Measurements from ENCODE around the gene HNRNPU.

DNA sequence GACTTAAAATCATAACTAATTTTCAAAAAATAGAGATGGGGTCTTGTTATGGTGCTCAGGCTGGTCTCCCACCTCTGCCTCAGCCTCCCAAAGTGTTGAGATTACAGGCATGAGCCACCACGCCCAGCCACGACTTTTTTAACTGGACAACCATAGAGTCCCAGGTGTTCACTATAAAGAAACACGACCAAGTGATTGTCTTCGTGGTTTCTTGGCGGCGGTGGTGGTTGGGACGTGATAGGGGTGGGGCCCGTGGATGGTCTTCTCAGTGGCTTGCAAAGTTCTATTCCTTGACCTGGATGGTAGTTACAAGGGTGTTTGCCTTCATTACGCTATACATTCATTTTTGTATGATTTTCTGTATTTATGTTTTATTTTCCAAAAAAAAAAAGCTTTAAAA lies 63.5 kb downstream of the HNRNPU start:
- no peak for TF ChIP-seq KDM1A (IDR thresholded peaks at IDR 0.05; ENCODE audit: low read depth)
- TF ChIP-seq CTCF (IDR thresholded peaks at IDR 0.05): no peak
- TF ChIP-seq, protein P1, sequence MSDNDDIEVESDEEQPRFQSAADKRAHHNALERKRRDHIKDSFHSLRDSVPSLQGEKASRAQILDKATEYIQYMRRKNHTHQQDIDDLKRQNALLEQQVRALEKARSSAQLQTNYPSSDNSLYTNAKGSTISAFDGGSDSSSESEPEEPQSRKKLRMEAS (IDR thresholded peaks at IDR 0.05): no peak
- no peak for TF ChIP-seq CHD4 (IDR thresholded peaks at IDR 0.05; ENCODE audit: borderline replicate concordance)
- TF ChIP-seq ZFP36 (IDR thresholded peaks at IDR 0.05; ENCODE audit: borderline replicate concordance, partially characterized antibody): no peak
- TF ChIP-seq POLR2AphosphoS2 (conservative IDR thresholded peaks at IDR 0.05; ENCODE audit: low read length): no peak
- TF ChIP-seq SMC3 (IDR thresholded peaks at IDR 0.05): no peak
- no peak for TF ChIP-seq HDAC2 (IDR thresholded peaks at IDR 0.05)
- no peak for TF ChIP-seq JUN (IDR thresholded peaks at IDR 0.05)
- TF ChIP-seq POLR2A (IDR thresholded peaks at IDR 0.05; ENCODE audit: low read length): no peak
- no peak for TF ChIP-seq FOXS1 (CRISPR knock-in tag; IDR thresholded peaks at IDR 0.05)
- TF ChIP-seq RCOR1 (IDR thresholded peaks at IDR 0.05; ENCODE audit: low read depth, low read length): no peak

Measured in A549 (cell line).